T47D (cell line): ENCODE measurements around the gene SKP2.
"Not testable (repeated sequence)": the region's sequence is repeated elsewhere in the genome, so short reads cannot be mapped to it uniquely, and the experiment has no call there.

Source experiments
- DNase-seq, 2 experiments: peaks; one replicate each; pipeline versions ENCODE4 v3.0.0 to v3.0.0-alpha.2; 2011 to 2012; ENCODE audit warnings: low read depth in 1 of 2, low spot score in 1 of 2
- JUND ChIP-seq: IDR thresholded peaks from 2 replicates; pipeline ENCODE4 v1.6.1; 2012; ENCODE audit warnings: low read depth
- in situ Hi-C: cut with HindIII; loops from 2 replicates; pipeline ENCODE4 v1.10.0; 2016; ENCODE audit warnings: low sequenced_read_pairs, low pct_unique_long_range_greater_than_20kb

The SKP2 gene

DNA sequence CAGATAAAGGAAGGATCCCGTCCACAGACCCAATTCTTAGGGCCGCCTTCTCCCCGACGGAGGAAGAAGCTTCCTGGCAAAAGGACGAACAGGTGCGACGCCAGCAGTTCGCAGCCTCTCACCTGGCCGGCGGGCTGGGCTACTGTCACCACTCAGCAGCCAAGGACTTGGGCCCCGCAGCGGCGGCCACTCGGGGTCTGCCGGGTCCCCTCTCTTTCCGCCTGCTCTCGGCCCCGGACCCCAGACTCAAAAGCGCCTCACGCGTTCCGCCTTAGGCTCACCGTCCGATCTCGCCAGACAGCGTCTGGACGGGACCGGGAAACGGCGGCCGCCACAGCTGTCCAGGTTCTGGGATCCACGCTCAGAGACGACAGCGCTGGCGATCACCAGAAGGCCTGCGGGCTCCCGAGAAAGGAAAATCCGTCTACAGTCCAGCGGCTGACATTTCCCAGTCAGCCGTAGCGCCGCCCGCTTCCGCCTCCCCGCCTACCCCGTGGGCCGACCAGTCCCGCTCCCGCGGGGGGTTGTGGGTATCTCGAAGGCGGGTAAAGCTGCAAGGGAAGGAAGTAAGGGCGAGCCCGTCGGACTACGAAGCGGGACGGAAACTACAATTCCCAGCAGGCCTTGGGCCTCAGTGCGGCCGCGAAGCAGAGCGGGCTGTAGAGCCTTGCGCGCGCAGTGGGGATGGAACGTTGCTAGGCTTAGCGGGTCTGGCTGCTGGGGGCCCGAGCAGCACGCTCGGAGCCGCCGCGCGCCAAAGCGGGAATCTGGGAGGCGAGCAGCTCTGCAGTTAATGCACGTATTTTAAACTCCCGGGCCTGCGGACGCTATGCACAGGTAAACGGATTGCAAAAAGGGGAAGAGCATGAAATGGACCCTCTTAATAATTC, at the start of gene SKP2, which contains the start of gene LMBRD2:
TSS of gene SKP2 (plus strand) at position 678 of the 890 bp plus-strand sequence. CDS start at position 830, 152 bp downstream.
TSS of gene LMBRD2 (minus strand) at position 454 of the 890 bp plus-strand sequence. CDS start 8,538 bp downstream, outside the sequence.
- TF ChIP-seq JUND, result no peak
- DNase-seq, result peak; percentile 87 to 98
- in situ Hi-C loops, result no loop called here

DNA sequence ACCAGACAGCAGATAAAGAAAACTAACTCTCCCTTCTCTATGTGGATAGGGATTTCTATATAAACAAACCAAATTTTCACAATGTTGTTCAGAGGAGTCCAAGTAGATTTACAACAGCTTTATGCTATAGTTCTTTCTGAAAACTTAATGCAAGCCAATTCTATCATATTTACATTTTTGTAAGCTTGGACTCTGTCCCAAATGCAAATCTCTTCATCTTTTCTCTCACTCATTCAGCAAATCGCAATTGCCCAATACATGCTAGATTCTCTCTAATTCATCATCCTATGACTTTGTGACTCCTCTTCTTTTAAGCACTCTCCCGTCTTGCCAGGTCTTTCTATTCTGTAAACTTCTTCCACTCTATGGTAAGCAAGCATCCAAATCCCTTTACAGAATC, 46.1 kb upstream of the SKP2 start:
- no peak for DNase-seq
- in situ Hi-C loops, result no loop called here
- no peak for TF ChIP-seq JUND

DNA sequence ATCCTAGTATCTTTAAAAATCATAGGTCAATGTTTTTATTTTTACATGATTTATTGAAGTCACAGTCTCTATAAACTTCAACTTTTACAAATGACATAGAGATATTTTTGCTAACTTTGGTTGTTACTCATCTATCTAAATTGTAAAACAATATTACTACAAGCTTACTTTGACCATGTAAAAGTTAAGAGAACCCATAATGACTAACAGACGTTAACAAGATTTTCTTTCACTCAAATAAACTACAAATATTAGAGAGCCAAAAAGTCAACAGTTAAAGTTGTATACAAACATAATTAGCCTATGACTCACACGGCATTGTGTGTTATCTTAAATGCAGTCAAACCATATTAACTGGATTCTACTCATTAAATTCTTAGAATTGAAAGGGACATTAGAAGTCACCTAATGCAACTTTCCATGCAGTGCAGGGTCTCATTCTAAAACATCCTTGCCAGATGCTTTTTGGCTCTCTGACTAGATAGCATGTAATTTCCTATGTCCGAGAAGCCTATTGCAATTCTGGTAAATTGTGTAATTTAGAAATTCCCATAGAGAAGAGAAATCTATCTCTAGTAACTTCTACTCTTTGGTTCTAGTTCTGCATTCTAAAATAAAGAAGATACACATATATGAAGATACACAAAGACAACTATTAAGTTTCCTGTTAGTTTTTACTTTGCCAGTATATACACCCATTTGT, 43.0 kb upstream of the SKP2 start:
- no peak for DNase-seq
- no peak for TF ChIP-seq JUND
- in situ Hi-C loops, result no loop called here

DNA sequence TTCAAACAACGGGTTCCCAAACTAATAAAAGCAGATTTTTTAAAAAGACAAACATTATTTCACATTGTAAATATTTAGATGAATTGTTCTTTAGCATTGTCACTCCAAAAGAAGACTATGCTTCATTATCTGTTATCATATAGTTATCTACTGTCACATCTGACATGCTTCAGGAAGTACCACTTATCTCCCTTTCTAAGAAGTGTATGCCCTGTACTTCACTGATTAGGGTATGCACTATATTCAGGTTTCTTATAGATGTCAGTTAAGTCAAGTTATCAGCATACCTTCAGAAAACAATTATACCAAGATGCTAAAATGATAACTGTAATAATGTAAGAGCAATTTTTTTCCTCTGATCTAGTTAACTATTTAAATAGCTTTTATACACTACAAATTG, 40.7 kb upstream of the SKP2 start:
- no peak for TF ChIP-seq JUND
- no peak for DNase-seq
- in situ Hi-C loops, result no loop called here

DNA sequence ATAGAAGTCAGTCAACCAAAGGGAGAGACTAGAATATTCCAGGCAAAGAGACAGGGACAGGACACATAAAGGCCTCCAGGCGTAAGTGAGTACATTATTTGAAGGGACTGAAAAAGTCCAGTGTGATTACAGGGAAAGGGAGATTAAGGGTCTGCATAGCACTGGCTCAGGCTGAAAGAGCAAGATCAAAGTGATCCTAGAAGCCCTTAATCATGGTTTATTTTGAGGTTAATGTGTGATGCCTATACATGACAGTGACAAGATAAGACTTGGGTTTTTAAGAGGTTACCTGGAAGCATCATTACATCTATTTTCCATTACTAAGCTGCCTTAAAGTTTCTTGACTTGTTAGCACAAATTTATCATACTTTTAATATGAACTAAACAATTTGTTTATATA, 26.0 kb upstream of the SKP2 start:
- in situ Hi-C loops, result no loop called here
- DNase-seq, result no peak
- TF ChIP-seq JUND, result no peak

DNA sequence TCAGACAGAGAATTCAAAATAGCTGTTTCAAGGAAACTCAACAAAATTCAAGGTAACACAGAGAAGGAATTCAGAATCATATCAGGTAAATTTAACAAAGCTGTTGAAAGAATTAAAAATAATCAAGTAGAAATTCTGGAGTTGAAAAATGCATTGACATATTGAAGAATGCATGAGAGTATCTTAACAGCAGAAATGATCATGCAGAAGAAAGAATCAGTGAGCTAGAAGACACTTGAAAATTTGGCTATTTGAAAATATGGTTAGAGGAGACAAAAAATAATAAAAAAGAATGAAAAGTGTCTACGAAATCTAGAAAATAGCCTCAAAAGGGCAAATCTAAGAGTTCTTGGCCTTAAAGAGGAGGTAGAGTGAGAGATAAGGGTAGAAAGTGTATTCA, 23.1 kb upstream of the SKP2 start:
- TF ChIP-seq JUND, result no peak
- in situ Hi-C loops, result no loop called here
- no peak for DNase-seq

DNA sequence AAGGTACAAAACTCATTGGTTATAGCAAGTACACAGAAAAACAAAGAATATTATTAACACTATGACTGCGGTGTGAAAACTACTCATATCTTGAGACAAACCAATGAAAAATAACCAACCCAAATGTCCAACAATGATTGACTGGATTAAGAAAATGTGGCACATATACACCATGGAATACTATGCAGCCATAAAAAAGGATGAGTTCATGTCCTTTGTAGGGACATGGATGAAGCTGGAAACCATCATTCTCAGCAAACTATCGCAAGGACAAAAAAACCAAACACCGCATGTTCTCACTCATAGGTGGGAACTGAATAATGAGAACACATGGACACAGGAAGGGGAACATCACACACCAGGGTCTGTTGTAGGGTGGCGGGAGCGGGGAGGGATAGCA, 22.2 kb upstream of the SKP2 start:
- in situ Hi-C loops, DNase-seq: not testable (repeated sequence)

DNA sequence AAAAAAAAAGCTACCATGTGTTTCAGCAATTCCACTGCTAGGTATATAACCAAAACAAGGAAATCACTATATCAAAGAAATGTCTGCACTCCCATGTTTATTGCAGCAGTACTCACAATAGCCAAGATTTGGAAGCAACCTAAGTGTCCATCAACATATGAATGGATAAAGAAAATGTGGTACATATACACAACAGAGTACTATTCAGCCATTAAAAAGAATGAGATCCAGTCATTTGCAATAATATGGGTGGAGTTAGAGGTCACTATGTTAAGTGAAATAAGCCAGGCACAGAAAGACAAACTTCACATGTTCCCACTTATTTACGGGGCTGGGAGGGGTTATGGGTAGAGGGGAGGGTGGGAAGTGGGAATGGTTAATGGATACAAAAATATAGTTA, 18.9 kb upstream of the SKP2 start:
- DNase-seq, in situ Hi-C loops: not testable (repeated sequence)

DNA sequence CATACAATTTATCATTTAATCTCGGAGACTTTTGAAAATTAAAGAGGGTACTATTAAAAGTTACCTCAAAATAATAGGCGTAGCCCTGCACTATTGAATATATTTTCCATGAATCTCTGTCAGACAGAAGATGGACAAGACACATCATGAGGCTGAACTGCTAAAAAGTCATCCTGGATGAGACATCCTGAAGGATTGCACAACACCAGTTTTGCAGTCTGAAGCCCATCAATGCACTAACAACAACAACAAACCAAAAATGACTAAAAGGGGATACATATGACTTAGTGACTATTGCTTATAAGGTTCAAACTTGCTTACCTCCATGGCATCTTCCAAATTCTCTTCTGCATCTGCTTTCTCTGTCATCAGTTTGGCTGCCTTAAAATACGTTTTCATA, 15.9 kb upstream of the SKP2 start:
- in situ Hi-C loops, result no loop called here
- TF ChIP-seq JUND, result no peak
- DNase-seq, result no peak

DNA sequence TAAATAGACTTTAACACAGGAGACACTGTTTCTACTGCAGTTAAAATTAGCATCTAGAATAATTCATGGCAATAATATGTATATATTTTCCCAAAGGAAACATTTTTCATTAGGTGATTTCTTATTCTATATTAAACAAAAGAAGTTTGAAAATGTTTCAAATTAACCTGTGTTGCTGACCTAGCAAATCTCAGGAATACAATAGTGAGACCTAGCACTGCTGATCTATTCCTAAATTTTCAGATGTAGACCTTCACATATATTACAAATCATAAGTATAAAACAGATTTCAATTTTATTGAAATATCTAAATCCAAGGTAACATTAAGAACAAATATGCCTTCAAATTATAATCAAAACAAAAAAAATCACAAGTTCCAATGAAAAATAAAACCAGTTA, 15.3 kb upstream of the SKP2 start:
- TF ChIP-seq JUND, result no peak
- no peak for DNase-seq
- in situ Hi-C loops, result no loop called here

DNA sequence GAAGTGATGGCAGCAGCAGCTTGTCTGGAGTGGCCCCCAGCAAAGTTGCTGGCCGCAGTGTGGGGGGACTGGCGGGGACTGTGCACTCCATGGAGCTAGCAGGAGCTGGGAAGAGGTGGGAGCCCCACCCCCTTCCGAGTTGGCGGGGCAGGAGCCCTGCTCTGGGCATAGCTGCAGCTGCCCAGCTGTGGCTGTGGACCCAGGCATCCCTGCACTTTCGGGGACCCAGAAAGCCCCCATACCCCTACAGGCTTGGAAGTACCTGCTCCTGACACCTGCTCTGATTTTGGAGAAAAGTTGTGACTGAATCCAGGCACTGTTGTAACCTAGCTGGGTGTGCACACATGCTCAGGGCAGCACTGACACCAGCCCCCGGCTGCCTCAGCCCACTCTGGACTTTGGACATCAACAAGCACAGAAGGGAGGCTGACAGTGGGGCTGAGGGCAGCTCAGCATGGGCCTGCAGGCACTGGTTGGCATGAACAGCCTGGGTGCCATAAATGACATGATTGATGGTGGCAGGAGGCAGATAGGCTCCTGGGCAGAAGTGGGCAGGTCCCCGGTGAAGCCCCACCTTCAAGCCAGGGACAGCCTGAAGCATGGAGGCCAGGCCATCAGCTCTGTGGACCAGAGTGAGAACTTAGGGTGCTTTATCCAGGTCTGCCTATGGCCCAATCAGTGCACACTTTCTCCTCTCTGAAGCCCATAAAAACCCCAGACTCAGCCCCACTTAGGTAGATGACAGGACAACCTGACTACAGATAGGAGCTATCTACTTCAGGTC, 12.8 kb upstream of the SKP2 start:
- in situ Hi-C loops, result no loop called here
- DNase-seq, result no peak

DNA sequence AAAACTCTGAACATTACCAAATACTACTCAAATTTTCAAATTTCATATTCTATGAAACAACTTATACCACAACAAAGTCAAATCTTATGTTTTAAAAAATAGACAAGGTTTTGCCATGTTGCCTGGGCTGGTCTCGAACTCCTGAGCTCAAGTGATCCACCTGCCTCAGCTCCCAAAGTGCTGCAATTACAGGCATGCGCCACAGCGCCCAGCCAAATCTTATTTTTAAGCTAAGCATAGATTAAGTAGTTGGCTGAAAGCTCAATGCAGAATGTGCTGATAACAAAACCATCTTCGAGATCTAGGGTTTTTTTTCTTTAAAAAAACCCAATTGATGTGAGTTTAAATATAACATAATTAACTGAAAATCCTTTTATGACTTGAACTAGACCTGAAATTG, 6.6 kb upstream of the SKP2 start:
- DNase-seq, result no peak
- in situ Hi-C loops, result no loop called here
- TF ChIP-seq JUND, result no peak

More for the DNA sequence above, 12.8 kb upstream of the SKP2 start:
- no peak for TF ChIP-seq JUND
